Measurements from ENCODE around the gene FKBP6.
"Not testable (repeated sequence)": the region's sequence is repeated elsewhere in the genome, so short reads cannot be mapped to it uniquely, and the experiment has no call there.

GRCh38 chr7:73323434-73324080, 4.4 kb upstream of the FKBP6 start:
- TF ChIP-seq CTCF (optimal IDR thresholded peaks at IDR 0.05 in 1 of 3, IDR thresholded peaks at IDR 0.05 in 1 of 3, conservative IDR thresholded peaks at IDR 0.05 in 1 of 3; ENCODE audit: extremely low read depth in 1 of 3, insufficient read depth in 2 of 3, low read length in 3 of 3); EZH2 (IDR thresholded peaks at IDR 0.05; ENCODE audit: low read length): not testable (repeated sequence)

Measured in keratinocyte (primary cell).